ENCODE measurements around the gene IFTAP. TPM values are rescaled to one million over a fixed set of nuclear protein-coding genes. Genes with fewer than 3 reads are reported as not detected.

Gene IFTAP
- polyA plus RNA-seq, 1 of the 3 experiments (the other 2 are of a cell fraction): 21.8 TPM

DNA sequence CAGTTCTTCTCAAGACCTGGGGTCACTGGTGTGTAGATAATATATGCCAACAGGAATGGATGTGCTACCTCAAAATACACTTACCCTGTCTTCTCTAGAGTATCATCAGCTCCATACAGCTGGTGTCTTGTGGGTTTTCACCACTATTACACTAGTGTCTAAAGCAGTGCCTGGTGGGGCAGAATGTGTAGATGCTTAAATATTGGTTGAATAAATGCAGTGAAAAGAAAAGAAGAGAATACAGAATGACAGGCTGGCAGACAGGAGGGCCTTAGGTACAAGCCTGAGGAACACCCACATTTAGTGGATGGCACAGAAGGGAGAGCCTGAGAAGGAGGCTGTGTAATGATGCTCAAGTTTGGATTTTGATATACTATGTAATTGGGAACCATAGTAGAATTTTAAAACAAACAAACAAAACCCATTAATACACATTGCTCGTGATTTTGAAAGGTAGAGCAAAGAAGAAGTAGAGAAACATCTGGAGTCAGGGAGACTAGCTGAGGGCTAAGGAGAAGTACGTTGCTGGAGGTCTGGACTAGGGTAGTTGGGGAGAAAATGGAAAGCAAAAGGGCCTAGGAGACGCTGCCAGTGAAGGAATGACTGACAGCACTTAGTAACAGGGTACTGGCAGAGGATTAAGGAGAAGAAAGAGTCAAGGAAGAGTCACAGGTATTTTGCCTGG, 24.2 kb downstream of the IFTAP start:
- TF ChIP-seq GATA2 (CRISPR knock-in tag; IDR thresholded peaks at IDR 0.05) (no peak), SMC3 (IDR thresholded peaks at IDR 0.05; ENCODE audit: low read depth, low read length) (no peak), YY1 (IDR thresholded peaks at IDR 0.05; ENCODE audit: low read depth) (no peak), RAD21 (IDR thresholded peaks at IDR 0.05; ENCODE audit: low read length) (no peak), NFIC (IDR thresholded peaks at IDR 0.05; ENCODE audit: borderline replicate concordance) (no peak), MXI1 (IDR thresholded peaks at IDR 0.05; ENCODE audit: low read depth, low read length) (no peak), TCF12 (IDR thresholded peaks at IDR 0.05) (no peak)
- TF ChIP-seq, protein P1, sequence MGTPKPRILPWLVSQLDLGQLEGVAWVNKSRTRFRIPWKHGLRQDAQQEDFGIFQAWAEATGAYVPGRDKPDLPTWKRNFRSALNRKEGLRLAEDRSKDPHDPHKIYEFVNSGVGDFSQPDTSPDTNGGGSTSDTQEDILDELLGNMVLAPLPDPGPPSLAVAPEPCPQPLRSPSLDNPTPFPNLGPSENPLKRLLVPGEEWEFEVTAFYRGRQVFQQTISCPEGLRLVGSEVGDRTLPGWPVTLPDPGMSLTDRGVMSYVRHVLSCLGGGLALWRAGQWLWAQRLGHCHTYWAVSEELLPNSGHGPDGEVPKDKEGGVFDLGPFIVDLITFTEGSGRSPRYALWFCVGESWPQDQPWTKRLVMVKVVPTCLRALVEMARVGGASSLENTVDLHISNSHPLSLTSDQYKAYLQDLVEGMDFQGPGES (IDR thresholded peaks at IDR 0.05; ENCODE audit: low read depth, low read length): no peak
- TF ChIP-seq, protein P2, sequence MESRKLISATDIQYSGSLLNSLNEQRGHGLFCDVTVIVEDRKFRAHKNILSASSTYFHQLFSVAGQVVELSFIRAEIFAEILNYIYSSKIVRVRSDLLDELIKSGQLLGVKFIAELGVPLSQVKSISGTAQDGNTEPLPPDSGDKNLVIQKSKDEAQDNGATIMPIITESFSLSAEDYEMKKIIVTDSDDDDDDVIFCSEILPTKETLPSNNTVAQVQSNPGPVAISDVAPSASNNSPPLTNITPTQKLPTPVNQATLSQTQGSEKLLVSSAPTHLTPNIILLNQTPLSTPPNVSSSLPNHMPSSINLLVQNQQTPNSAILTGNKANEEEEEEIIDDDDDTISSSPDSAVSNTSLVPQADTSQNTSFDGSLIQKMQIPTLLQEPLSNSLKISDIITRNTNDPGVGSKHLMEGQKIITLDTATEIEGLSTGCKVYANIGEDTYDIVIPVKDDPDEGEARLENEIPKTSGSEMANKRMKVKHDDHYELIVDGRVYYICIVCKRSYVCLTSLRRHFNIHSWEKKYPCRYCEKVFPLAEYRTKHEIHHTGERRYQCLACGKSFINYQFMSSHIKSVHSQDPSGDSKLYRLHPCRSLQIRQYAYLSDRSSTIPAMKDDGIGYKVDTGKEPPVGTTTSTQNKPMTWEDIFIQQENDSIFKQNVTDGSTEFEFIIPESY (IDR thresholded peaks at IDR 0.05; ENCODE audit: borderline replicate concordance, low read depth): no peak
- TF ChIP-seq, protein P3, sequence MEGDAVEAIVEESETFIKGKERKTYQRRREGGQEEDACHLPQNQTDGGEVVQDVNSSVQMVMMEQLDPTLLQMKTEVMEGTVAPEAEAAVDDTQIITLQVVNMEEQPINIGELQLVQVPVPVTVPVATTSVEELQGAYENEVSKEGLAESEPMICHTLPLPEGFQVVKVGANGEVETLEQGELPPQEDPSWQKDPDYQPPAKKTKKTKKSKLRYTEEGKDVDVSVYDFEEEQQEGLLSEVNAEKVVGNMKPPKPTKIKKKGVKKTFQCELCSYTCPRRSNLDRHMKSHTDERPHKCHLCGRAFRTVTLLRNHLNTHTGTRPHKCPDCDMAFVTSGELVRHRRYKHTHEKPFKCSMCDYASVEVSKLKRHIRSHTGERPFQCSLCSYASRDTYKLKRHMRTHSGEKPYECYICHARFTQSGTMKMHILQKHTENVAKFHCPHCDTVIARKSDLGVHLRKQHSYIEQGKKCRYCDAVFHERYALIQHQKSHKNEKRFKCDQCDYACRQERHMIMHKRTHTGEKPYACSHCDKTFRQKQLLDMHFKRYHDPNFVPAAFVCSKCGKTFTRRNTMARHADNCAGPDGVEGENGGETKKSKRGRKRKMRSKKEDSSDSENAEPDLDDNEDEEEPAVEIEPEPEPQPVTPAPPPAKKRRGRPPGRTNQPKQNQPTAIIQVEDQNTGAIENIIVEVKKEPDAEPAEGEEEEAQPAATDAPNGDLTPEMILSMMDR (IDR thresholded peaks at IDR 0.05): no peak
- Histone ChIP-seq H2AFZ (ENCODE audit: low read depth) (no peak overlapping the region), H3K4me1 (ENCODE audit: control insufficient read depth in 1 of 2, insufficient read depth in 2 of 2, low read depth in 1 of 2, low read length in 1 of 2) (peaks cover 16 to 49% of the 10 kb centered on the region in 2 experiments; a peak in 3 of 4 replicates), H3F3A (replicated peaks; ENCODE audit: insufficient read depth) (no peaks in the 10 kb centered on the region), H4K20me1 (ENCODE audit: insufficient read depth) (no peaks in the 10 kb centered on the region), H3K9me3 (no peaks in the 10 kb centered on the region), H3K4me2 (0 out of 2 replicates have a peak overlapping the region, but pooled peaks have one; percentile 39), H3K36me3 (replicated peaks in 1 of 2; ENCODE audit: control insufficient read depth in 1 of 2, insufficient read depth in 2 of 2, low read length in 1 of 2) (no peaks in the 10 kb centered on the region), H3K79me2 (ENCODE audit: insufficient read depth) (no peaks in the 10 kb centered on the region), H3K27ac (ENCODE audit: low read depth in 2 of 2, low read length in 1 of 2) (peak overlapping the region in 1 of 2 experiments; percentile 100; a peak in 2 of 4 replicates), H3K9me2 (no peaks in the 10 kb centered on the region), H3K9ac (no peak overlapping the region), H3K27me3 (ENCODE audit: insufficient read depth) (no peaks in the 10 kb centered on the region), H3K4me3 (ENCODE audit: low read depth in 2 of 2, low read length in 1 of 2) (no peak overlapping the region; a peak in 1 of 4 replicates)
- WGBS (ENCODE audit: low lambda C conversion rate): 76% methylated on average over 3 of the region's 3 CpGs
- POLR2A ChIA-PET: interaction anchor here (0.9 to 3.6 kb wide), 3 partner anchors 10 to 54 kb away, joined by 4 to 43 read pairs (median 13); no protein-coding TSS in a partner anchor
- no peak for DNase-seq
- CTCF ChIA-PET: interaction anchor here (0.6 to 5.8 kb wide), 12 partner anchors 9 to 129 kb away, joined by 3 to 144 read pairs (median 4); no protein-coding TSS in a partner anchor

All from SK-N-SH (cell line).